ENCODE results near the gene FOXJ3.

The FOXJ3 gene

DNA sequence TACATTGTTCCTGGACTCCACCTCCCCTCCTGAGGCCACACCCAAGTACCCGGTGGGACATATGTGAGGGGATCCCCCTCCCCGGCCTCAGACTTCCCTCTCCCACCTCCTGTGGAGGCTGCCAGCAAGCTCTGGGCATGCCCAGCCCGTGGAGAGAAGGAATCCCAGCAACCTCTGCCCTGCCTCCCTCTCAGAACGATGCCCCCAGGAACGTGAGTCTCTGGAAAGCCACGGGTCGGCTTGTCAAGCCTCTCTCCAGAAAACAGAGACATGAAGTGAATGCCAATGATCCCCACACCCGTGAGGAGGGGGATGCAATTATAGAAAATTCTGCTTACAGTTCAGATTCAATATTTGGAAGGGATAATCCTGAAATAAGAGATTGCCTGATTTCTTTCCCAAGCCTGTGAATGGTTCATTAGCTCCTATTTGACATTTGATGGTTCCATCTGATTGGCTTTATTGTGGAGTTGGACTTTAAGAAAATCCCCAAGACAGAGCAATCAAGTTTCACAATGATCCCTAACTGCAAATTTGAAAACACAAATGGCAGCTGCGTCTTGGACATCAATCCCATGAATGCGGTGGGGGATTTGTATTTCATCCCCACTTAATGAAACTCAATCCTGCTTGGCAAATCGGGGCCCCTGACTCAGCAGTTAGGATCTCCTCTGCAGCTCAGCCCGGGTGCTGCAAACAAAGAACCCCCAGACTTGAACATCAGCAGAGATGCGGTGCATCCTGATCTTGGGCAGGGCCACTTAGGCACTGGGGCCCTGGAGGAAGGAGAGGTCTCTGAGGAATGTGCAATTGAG is 190.9 kb downstream of the FOXJ3 start:
- DNase-seq (ENCODE audit: low read depth): no peak

DNA sequence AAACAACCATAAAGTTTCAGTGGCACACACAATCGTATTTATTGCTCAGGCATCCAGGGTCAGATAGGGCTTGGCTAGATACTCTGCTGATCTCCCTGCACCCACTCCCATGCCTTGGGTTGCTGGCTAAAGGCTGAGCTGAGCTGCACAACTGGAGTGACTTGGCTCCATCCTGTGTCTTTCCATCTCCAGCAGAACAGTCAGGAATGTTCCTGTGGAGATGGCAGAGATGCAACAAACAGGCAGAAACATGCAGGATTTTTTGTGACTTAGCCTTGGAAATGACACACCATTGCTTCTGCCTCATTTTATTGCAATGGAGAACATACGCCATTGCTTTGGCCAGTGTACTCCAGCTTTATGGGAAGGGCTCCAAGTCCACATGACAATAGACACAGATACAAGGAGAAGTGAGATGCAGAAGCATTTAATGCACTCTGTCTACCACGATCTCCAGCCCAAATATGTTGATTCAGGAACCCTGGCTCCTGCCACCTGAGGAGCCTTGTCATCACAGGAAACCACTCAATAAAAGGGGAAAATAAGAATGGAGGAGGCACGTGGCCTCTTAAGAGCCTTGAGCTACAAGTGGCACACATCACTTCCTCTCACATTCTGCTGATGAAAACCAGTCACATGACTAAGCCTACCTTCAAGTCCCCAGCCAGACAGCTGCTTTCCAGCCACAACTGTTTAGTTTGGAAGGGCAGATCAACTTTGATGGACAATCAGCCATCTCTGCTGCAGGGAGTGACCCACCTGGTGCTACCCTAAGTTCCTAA is 191.9 kb downstream of the FOXJ3 start:
- DNase-seq (ENCODE audit: low read depth): no peak

DNA sequence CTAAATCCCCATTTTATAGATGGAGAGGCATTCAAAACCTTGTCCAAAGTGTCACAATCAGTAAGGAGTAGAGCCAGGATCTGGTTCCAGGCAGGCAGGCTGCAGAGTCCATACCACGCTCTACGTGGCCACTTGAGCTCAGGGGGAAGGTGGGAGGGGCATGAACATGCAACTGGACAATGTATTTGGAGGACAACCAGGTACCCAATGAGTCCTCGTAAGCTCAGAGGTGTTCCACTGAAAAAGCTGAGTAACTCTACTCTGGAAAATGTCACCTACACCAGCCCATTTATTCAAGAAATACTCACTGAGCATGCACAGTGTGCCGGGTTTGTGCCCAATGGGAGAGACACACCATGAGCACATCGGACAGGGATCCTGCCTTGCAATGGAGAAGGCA is 193.1 kb downstream of the FOXJ3 start:
- DNase-seq (ENCODE audit: low read depth): no peak

DNA sequence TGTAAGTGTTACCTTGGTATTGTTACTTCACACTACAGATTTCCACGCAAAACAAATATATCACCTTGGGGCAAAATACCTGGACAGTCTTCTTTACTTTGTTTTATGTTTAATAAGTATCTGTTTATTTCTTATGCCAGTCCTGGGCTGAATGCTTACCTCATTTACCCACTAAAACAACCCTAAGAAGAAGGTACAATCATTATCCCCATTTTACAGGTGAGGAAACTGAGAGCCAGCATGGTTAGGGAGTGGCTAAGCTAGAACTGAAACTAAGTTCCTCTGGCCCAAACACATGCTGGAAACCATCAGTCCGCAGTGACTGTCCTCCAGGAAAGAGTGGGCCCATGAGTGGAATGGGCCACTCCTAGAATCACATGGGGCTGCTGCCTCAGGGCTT is 194.8 kb downstream of the FOXJ3 start:
- no peak for DNase-seq (ENCODE audit: low read depth)

DNA sequence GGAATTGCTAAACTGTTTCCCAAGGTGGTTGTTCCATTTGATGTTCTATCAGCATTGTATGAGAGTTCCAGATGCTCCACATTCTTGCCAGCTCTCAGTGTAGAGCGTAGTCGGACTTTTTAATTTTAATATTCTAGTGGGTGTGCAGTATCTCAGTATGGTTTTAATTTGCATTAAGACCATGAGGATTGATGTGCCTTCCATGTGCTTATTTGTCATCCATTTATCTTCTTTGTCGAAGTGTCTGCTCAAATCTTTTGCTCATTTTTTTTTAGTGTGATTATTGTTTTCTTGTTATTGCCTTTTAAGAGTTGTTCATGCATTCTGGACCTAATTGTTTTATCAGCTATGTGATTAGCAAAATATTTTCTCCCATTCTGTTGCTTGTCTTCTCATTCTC is 195.6 kb downstream of the FOXJ3 start:
- DNase-seq (ENCODE audit: low read depth): no peak

DNA sequence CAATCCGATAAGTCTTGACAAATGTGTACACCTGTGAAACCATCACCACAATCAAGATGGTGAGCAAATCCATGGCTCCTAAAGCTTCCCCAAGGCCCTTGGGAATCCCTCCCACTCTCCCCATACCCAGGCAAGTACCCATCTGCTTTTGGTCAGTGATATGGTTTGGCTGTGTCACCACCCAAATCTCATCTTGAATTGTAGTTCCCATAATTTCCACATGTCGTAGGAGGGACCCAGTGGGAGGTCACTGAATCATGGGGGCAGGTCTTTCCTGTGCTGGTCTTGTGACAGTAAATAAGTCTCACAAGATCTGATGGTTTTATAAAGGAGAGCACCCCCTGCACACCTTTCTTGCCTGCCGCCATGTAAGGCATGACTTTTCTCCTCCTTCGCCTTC is 196.4 kb downstream of the FOXJ3 start:
- DNase-seq (ENCODE audit: low read depth): no peak

DNA sequence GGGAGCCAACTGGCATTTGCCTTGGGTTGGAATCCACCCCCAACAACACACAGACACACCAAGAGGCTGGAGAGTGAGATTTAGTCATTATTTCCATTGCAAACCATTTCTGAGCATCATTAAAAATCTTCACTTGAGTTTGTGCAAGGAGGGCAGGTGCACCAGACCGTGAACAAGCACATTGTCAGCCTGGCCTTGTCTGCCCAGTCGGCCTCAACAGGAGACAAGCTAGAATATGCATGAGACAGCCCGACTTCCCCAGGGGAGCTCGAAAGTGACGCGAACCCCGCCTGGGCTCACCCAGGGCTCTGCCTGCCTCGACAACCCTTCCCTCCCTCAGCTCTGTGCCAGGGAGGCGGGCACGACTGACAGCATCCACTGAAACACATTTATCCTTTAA is 197.3 kb downstream of the FOXJ3 start:
- no peak for DNase-seq (ENCODE audit: low read depth)

DNA sequence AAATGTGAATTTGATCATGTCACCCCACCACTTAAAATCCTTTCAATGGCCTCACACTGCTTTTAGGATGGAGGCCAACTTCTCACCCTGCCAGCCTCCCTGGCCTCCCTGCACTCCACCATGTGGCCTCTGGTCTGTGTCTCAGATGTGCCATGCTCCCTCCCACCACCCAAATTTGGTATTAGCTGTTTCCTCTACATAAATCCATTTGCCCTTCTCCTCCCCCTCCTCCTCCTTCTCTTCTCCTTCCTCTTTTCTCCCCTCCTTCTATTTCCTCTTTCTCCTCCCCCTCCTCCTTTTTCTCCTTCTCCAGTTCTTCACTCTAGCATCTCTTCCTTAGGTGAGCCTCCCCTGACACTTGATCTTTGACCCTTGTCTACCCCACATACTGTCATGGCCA is 198.6 kb downstream of the FOXJ3 start:
- DNase-seq (ENCODE audit: low read depth): no peak

DNA sequence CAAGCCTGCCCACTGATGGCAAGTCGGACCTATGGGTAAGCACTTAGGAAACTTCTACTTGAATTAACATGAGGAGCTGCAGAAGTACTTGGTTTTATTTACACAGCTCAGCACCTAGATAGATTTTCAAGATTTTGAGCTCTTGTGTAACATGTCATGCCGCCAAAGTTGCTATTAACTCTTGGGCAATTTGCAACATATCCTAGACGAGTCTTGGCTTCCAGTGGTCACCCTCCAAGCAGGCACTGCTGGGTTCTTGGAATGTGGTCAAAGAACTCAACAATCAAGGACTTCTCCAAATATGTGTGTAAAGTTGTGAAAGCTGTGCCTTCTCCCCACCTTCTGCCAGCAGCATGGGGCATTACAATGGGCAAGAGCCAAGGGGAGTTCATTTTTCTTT is 199.6 kb downstream of the FOXJ3 start:
- no peak for DNase-seq (ENCODE audit: low read depth)

DNA sequence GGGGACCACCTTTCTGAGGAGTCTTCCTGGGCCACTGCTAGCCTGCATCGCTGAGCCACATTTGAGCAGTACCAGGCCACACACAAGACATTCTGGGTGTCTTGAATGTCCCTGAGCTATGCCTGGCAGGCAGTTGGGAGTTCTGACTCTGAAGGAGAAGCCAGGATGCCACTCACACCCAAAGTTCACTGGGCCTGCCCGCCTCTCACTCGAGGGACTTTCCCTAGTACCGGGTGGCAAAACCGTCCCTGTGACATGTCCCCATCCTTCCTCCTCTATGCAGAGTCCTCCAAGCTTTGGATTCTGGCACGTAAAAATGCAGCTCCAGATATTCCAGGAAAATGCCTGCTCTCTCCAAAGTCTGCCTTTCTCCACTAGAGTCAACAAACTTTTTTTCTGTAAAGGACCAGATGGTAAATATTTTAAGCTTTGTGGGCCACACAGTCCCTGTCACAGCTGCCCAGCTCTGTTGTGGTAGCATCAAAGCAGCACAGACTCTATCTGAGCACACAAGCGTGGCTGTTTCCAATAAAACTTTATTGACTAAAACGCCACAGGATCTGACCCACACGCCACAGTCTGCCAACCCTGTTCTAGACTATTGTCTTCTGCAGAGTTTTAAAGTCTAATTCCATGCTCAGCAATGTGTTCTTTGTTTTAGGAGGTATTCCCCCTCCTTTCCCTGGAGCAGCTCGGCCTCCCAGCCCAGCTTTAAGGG is 201.1 kb downstream of the FOXJ3 start:
- DNase-seq (ENCODE audit: low read depth): no peak

DNA sequence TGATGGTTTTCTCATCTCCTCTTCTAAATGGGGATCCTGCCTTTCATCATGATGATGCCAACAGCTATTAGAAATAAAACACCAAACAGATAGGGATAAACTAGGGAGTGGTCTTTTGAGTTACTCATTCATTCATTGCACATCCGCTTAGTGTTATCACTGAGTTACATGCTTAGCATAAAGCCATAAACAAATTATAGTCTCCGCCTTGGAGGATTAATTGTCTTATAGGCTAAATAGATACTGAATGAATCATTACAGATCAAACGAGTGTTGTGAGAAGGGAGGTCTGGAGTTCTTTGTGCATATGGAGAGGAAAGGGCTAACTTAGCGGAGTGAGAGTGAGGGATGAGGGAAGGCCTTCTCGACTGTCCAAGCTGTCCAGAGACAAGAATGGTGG is 201.6 kb downstream of the FOXJ3 start:
- DNase-seq (ENCODE audit: low read depth): no peak

DNA sequence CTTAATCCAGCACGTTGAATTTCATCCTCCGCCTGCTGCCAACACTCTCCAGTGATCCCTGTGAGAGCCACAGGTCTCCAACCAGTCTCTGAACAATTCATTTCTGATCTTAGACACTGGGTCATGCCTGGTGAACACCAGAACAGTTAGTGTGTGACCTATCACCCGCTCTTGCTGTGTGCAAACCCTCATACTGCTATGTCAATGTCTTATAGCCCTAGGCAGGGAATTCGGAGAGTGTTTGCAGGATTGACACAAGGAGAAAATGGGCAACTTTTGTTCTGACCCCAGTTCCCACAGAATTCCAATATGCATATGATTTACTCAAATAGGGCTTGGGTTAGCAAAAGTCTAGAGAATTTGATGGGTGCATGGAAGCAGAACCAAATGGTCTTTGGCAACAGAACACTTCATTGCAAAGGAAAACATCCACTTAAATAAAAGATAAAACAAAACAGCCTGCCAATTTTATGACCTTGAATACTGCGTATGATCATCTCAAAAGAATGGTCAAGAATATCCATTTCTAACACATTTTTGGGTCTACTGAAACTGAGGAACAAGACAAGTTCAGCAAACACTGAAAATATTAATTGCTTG is 204.9 kb downstream of the FOXJ3 start:
- DNase-seq (ENCODE audit: low read depth): no peak

DNA sequence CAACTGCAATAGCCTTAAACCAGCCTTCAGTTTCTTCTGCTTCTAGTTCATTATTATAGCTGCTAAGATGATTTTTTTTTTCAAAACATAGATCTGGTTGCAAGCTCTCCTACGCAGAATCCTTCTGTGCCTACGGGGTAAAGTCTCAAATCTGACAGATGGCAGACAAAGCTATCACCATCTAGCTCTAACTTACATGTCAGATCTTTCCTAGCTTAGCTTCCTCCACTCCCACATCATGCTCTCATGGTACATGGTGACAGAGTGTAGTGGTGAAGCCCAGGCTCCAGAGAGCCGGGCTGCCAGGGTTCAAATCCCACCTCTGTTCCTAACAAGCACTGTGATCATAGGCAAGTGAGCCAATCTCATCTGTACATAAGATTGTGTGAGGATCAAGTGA is 206.1 kb downstream of the FOXJ3 start:
- DNase-seq (ENCODE audit: low read depth): no peak

DNA sequence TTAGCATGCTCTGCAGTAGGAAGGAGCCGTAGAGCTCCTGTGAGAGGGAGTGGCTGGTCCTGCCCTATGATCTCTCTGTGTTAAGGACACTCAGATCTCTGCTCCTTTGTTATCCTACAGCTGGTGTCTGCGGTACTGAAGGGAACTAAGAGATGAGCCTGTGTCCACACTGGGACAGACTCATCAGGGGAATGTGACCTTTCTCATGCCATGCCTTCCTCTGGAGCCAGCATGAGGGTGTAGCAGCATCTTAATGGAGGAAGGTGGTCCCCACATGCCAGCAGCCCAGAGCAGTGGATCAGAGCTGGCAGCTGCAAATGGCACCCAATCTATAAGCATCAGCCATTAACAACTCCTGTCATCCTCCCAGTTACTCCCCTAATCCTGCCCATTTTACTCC is 206.5 kb downstream of the FOXJ3 start:
- DNase-seq (ENCODE audit: low read depth): no peak

DNA sequence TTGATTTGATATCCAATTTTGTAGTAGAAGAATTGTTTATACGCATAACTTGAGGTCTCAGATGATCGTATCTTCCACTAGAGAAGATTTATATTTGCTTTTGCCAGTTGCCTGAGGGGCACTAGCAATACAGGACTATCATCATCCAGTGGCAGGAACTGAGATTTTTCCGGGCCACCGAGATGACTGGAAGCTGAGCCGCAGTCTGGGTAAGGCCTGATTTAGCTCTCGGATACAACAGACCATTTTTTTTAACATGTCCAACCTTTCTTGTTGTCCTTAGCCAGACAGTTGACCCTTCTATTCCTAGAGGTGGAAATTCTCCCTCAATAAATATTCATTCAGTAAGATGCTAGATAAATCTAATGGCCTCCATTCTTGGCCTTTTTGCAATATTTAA is 207.3 kb downstream of the FOXJ3 start:
- DNase-seq (ENCODE audit: low read depth): no peak

Measured in stimulated activated CD8-positive, alpha-beta memory T cell treated with anti-CD3 and anti-CD28 coated beads, Interleukin-4, amount 100 ng/mL, for 24 hours (primary cell).